Testis (tissue), 3 donors: ENCODE data around the gene ARID1A. TPM values are rescaled to one million over a fixed set of nuclear protein-coding genes. Genes with fewer than 3 reads are reported as not detected.

ENCODE experiments used
- DNase-seq: peaks from one replicate; pipeline ENCODE4 v3.0.0-alpha.2; 2019
- H3K27ac ChIP-seq, 2 donors: fragments of 200-600 bp; sonication (generic); one replicate each; pipeline ENCODE4 v1.5.1; 2019
- H3K27me3 ChIP-seq: fragments of 200-600 bp; sonication (generic); one replicate; pipeline ENCODE4 v1.5.1; 2019
- H3K36me3 ChIP-seq: fragments of 200-600 bp; sonication (generic); one replicate; pipeline ENCODE4 v1.5.1; 2017; ENCODE audit warnings: low read depth; ENCODE audit errors: missing control alignments
- H3K4me1 ChIP-seq: fragments of 200-600 bp; sonication (generic); one replicate; pipeline ENCODE4 v1.5.1; 2019
- H3K4me3 ChIP-seq, 2 donors: fragments of 200-600 bp; sonication (generic); one replicate each; pipeline ENCODE4 v1.5.1; 2017 to 2019
- H3K9me3 ChIP-seq: fragments of 200-600 bp; sonication (generic); one replicate; pipeline ENCODE4 v1.5.1; 2017
- POLR2A ChIP-seq: fragments of 450-650 bp; IDR thresholded peaks from one replicate; pipeline ENCODE4 v1.6.1; 2017; ENCODE audit warnings: antibody characterized with exemption, mild to moderate bottlenecking, moderate library complexity
- WGBS, 2 donors: methylation state at CpG; one replicate each; pipeline ENCODE4 v1.1.5; 2018; 5-methylcytosine and 5-hydroxymethylcytosine counted together
- intact Hi-C: fragments of 100-400 bp; cut with DNase I; formaldehyde crosslinking; loops from one replicate; pipeline ENCODE4 v1.15.1; 2023; ENCODE audit warnings: low total_unique reads
- polyA plus RNA-seq: library from polyadenylated mRNA; stranded (reverse); fragments of 350-450 nt; fragmentation: Illumina TruSeq; extraction: RNeasy Lipid Tissue Mini Kit (QIAGEN cat#74804); gene quantifications from one replicate; pipeline ENCODE4 v1.2.3, GENCODE V29; 2014; ENCODE audit warnings: low read depth, low replicate concordance; ENCODE audit not compliant: insufficient read depth
- total RNA-seq, 2 donors: library from RNA; depleted of rRNA; stranded (reverse); fragments of >200 nt; gene quantifications; one replicate each; pipeline ENCODE4 v1.2.3, GENCODE V29; 2016
- TF ChIP-seq, protein P1 (sequence below), 3 experiments: fragments of 450-650 bp in 2 of 3; fragments of 200-600 bp in 1 of 3; sonication (generic) in 1 of 3; IDR thresholded peaks; one replicate each; pipeline ENCODE4 v1.5.1; 2016 to 2019; ENCODE audit warnings: antibody characterized with exemption in 3 of 3, mild to moderate bottlenecking in 2 of 3, moderate library complexity in 1 of 3

Gene ARID1A
- total and polyA plus RNA-seq, 3 donors from 2014 or later, result 53.7 to 119 (median 106) TPM

DNA sequence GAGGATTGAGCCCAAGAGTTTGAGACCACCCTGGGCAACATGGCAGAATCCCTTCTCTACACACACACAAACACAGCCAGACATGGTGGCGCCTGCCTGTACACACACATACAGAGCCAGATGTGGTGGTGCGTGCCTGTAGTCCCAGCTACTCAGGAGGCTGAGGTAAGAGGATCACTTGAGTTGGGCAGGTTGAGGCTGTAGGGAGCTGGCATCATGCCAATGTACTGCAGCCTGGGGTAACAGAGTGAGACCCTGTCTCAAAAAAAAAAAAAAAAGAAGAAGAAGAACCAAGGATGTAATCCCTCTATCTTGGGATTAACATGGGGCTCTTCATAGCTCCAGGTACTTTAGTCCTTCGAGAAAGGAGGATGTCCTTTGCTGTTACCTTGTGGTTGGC, 62.5 kb downstream of the ARID1A start:
- DNase-seq, result no peak
- Histone ChIP-seq H3K4me3 (no peak overlapping the region), H3K27ac (no peak overlapping the region), H3K9me3 (no peaks in the 10 kb centered on the region), H3K27me3 (no peaks in the 10 kb centered on the region), H3K4me1 (no peaks in the 10 kb centered on the region), H3K36me3 (peaks cover 2% of the 10 kb centered on the region)
- no peak for TF ChIP-seq POLR2A
- TF ChIP-seq, protein P1, sequence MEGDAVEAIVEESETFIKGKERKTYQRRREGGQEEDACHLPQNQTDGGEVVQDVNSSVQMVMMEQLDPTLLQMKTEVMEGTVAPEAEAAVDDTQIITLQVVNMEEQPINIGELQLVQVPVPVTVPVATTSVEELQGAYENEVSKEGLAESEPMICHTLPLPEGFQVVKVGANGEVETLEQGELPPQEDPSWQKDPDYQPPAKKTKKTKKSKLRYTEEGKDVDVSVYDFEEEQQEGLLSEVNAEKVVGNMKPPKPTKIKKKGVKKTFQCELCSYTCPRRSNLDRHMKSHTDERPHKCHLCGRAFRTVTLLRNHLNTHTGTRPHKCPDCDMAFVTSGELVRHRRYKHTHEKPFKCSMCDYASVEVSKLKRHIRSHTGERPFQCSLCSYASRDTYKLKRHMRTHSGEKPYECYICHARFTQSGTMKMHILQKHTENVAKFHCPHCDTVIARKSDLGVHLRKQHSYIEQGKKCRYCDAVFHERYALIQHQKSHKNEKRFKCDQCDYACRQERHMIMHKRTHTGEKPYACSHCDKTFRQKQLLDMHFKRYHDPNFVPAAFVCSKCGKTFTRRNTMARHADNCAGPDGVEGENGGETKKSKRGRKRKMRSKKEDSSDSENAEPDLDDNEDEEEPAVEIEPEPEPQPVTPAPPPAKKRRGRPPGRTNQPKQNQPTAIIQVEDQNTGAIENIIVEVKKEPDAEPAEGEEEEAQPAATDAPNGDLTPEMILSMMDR (IDR thresholded peaks at IDR 0.05), result no peak
- intact Hi-C loops, result no loop called here
- WGBS, 2 donors, result 95 to 99% methylated on average over 2 to 3 of the region's 3 CpGs

DNA sequence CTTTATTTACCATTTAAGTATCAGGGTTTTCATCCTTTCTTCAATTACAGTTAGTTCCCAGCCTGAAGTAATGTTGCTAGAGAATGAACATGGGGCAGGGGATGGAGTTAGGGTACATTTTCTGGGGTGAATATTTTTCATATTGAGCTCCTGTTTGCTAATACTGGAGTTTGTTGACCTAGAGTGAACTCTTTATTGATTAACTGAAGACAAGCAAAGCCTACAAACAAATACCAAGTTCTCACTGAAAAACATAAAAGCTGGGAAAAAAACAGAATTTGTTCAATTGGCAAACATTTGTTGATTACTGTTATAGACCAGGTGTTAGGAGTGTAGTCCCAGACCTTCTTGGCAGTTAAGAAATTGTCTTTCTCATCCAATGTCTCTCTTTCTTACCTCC, 63.7 kb downstream of the ARID1A start:
- no peak for TF ChIP-seq POLR2A
- TF ChIP-seq, protein P1 (IDR thresholded peaks at IDR 0.05), result no peak
- Histone ChIP-seq H3K4me3 (no peak overlapping the region), H3K9me3 (no peaks in the 10 kb centered on the region), H3K36me3 (peaks cover 2% of the 10 kb centered on the region), H3K4me1 (no peaks in the 10 kb centered on the region), H3K27ac (no peak overlapping the region), H3K27me3 (no peaks in the 10 kb centered on the region)
- intact Hi-C loops, result no loop called here
- DNase-seq, result no peak

DNA sequence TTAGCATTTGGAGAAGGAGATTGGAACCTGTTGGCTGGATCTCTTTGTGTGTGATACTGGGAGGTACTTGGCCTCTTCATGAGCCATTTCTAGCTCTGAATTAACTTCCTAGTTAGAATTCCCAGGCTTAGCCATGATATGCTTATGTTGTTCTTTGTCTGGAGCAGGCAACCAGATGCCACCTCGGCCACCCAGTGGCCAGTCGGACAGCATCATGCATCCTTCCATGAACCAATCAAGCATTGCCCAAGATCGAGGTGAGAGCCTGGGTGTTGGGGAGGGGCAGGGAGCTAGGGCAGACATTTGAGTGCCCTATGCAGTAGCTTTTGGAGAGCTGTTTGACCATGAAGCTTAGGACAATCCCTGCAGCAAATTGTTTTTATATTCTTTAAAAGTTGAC, 65.4 kb downstream of the ARID1A start:
- no peak for TF ChIP-seq POLR2A
- TF ChIP-seq, protein P1 (IDR thresholded peaks at IDR 0.05), result no peak
- intact Hi-C loops, result no loop called here
- no peaks in the 10 kb centered on the region for H3K27me3 ChIP-seq
- peaks cover 2% of the 10 kb centered on the region for H3K36me3 ChIP-seq
- 71 to 85% methylated on average over 3 of the region's 3 CpGs for WGBS, 2 donors
- H3K4me1 ChIP-seq, result no peaks in the 10 kb centered on the region
- no peaks in the 10 kb centered on the region for H3K9me3 ChIP-seq
- no peak for DNase-seq
- no peak overlapping the region for H3K27ac ChIP-seq
- no peak overlapping the region for H3K4me3 ChIP-seq

DNA sequence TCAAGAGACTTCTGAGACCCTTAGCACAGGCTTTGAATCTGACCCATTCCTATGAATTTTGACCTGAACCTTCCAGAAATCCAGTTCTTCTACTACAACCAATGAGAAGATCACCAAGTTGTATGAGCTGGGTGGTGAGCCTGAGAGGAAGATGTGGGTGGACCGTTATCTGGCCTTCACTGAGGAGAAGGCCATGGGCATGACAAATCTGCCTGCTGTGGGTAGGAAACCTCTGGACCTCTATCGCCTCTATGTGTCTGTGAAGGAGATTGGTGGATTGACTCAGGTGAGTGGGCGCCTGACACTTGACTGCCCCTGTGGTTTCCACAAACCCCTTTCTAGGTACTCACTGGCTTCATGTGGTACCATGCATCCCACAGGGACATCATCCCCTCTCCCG, 71.9 kb downstream of the ARID1A start:
- WGBS, 2 donors, result 79 to 84% methylated on average over 4 of the region's 4 CpGs
- Histone ChIP-seq H3K4me1 (peaks cover 14% of the 10 kb centered on the region), H3K4me3 (no peak overlapping the region), H3K36me3 (no peaks in the 10 kb centered on the region), H3K27ac (no peak overlapping the region), H3K27me3 (no peaks in the 10 kb centered on the region), H3K9me3 (no peaks in the 10 kb centered on the region)
- TF ChIP-seq POLR2A, result no peak
- TF ChIP-seq, protein P1 (IDR thresholded peaks at IDR 0.05), result no peak
- intact Hi-C loops, result no loop called here
- DNase-seq, result no peak

DNA sequence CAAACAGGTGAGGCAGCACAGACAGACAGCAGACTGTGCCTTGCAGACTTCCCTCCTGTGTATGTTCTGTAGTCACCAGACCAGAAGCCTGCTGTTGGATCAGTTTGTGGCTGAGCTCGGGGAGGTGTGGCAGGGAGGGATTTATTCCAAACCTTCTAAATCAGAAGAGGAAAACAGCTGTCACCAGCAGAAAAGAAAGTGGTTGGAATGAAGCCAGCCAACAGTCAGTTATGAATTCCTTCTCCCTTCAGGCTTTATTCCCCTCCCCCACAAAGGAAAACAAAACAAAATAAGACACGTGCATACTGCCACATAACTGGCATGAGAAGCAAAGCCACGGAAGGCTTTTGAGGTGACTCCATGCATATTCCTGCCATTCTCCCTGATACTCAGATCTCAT, 72.9 kb downstream of the ARID1A start:
- TF ChIP-seq POLR2A, result no peak
- TF ChIP-seq, protein P1 (IDR thresholded peaks at IDR 0.05), result no peak
- Histone ChIP-seq H3K27me3 (no peaks in the 10 kb centered on the region), H3K27ac (no peak overlapping the region), H3K36me3 (no peaks in the 10 kb centered on the region), H3K4me3 (no peak overlapping the region), H3K4me1 (peaks cover 14% of the 10 kb centered on the region), H3K9me3 (no peaks in the 10 kb centered on the region)
- DNase-seq, result no peak
- 46 to 60% methylated on average over 3 of the region's 3 CpGs for WGBS, 2 donors
- intact Hi-C loops, result no loop called here
